Activated T-cell treated with anti-CD3 and anti-CD28 coated beads, Interleukin-2, amount 50 U/mL, for 48 hours (primary cell): Measurements from ENCODE around the gene PRKD1.

ENCODE experiments used
- DNase-seq, 2 experiments: peaks; one replicate each; pipeline ENCODE4 v3.0.0-alpha.2; 2020

PRKD1 gene

DNA sequence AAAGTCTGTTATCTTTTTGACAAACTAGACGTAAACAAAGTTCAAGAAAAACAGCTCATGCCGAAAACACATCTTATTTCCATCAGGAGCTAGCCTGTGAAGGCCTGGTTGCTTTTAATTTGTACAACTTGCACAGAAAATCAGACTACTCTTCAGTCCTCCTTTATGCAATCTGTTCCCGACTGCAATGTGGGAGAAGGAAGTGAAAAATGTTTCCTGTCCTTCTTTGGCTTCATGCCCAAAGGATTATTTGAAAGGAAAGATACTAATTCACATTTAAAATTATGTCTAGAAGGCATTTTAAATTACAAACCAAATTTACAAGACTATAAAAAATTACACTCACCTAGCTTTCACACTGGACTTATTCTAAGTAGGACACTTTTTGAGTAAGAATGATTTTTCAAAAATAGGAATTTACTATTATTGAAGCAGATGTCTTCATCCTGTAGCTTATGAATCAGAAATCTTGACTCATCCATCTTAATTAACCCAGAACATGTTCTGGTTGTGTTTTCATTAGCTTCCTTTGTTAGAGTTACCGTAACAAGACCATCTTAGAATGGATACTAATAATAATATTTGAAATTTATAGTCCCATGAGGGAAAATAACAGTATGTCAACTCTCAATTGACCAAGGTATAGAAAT, 272.6 kb downstream of the PRKD1 start:
- DNase-seq: no peak

DNA sequence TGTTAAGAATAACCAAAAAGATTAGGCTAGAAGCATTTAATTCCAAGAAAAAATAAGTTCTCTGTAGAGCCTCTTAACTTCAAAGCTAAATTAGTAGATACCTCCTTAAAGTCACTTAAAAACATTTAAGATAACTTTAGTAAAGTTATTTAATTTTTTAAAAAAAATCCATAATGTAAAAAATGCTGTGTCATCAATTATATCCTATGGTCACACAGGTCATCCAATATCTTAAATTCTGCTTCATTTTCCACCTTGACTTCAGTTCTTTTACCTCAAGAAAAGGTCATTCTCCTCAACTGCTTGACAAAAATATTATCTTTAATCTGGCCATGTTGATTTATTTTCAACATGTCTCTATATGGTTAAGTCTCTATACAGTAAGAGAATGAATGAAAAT, 274.3 kb downstream of the PRKD1 start:
- no peak for DNase-seq

DNA sequence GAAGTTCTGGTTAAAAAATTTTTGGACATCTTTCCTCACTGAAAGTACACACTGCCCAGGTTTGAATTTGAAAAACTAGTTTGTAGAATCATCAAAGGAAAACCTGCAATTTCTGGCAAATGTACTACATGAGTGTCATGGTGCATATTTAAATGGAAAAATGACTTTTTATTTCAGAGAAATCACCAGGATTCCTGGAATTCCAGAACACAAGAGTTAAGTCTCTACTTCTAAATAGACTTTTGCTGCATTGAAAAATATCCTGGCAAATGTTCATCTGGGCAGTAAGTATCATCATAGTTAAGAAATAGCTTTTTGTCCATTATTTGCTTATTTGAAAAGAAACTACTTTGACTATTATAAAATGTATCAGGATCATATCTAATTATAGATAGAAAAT, 275.1 kb downstream of the PRKD1 start:
- no peak for DNase-seq

DNA sequence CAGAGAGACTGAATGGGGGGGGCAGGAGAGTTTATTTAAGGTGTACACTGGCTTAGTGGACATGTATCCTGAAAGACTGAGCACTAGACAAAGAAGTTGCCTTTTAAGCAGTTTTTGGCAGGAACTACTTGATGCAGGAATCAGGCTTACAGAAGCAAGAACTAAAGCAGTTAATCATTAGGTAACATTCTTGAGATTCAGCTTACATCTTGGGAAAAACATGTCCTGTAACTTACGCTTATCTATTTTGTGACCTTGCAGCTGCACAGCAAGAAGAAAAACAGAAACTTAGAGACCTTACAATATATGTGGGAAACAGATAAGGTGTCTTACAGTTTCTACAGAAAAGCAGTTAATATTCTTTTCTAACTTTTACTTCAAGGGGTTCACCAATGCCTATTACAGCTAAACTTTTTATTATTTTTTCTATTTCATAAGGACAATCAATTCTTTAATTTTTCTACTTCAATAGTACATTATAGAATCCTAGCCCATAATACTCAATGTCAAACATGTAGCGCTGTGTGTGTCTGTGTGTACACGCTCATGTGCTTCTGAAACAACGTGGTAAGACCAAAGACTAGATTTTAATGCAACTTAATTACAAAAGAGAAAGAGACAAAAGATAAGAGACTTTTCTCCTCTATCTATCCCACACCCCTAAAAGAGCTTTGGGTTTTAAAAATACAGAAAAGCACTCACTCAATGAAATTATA, 276.9 kb downstream of the PRKD1 start:
- no peak for DNase-seq

DNA sequence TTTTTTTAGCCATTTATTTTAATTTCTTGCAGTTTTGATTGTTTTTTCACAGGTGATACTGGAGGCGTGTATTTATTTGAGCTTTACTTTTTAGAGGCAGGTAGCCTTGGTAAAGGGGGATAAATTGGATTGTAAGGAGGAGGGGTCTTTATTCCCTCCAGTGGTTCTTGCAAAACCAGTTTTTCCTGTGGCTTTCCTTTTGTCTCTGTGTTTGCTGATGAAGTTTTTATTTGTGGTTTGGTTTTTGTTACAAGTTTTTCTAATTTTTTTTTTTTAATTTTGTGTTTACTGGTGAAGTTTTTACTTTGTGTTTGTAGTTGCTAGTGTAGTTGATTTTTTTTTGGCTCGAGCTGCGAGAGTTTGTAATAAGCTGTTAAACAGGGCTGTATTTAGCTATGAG, 278.5 kb downstream of the PRKD1 start:
- DNase-seq: no peak

DNA sequence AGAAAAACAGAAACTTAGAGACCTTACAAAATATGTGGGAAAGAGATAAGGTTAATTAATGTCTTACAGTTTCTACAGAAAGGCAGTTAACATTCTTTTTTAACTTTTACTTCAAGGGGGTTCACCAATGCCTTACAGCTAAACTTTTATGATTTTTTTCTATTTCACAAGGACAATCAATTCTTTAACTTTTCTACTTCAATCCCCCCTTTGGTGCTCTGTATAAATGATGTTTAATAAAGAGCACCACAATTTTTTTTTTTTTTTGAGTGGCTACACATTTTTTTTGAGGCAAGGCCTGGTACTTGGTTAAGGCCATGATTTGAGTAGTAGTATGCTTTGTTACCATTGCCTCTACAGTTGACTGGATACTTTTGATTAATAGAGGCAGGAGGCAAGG, 279.6 kb downstream of the PRKD1 start:
- DNase-seq: no peak

DNA sequence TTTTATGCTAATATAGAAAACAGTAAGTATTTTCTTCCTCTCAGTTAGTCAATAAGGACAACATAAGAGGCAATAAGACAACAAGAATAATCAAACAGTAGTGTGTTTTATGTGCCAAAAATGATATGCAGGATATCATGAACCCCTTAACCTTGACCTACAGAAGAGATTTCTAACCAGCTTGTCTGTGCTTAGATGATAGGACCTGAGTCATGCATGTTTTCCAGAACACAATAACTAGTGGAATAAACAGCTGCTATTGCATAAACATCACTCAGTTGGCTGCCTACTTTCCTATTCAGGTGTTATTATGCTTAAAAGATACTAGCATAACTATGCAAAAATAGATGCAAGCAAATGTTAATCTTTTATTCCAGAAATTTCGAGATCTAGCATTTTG, 282.5 kb downstream of the PRKD1 start:
- DNase-seq: no peak

DNA sequence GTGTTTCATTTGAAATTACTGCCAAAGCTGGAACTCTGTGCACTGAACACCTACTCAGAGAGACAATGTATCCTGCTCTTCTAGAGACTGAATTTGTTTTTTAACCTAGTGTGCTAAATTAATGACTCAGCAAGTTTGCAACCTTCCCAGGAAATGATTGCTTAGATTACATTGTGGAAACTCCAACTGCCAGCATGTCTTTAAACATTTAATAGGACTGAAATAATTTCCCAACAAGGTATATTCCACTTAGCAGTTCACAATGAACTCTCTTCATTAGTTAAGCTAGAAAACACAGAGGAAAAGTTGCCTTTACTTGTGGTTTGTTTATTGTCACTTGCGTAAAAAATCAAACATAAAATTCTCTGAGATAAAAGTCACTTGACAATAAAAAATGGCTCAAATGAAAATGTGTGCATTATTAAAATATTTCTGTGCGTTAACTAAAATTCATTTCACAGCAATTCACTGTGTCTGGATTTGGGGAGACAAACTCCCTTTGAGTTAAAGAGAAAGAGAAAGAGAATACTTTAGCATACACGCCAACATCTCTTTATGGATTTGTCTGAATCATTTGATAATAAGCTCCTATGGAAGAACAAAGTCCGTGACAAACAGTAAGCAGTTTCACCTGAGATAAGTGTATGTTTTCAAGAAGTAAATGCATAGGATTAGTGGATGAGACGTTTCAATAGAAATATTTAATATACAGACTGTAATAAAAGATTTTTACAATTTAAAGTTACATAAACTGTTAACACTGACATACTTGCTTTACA, 284.0 kb downstream of the PRKD1 start:
- DNase-seq: no peak

DNA sequence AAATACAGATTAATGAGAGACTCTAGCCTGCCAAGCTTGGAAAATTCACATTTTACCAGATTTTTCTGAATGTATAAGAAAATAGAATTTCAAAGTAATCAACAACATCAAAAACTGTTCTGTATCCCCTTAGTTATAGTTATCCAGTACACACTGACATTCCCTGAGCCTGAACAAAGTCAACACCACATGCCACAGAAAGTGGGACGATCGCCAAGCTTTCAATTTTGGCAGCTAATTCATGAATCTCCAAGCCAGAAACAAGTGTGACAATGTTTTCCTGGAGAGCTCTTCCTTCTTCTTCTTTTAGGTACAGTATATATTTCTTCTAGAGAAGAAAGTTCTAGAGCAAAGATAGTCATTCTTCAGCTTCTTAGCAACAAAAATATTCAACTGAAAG, 290.2 kb downstream of the PRKD1 start:
- DNase-seq: no peak

DNA sequence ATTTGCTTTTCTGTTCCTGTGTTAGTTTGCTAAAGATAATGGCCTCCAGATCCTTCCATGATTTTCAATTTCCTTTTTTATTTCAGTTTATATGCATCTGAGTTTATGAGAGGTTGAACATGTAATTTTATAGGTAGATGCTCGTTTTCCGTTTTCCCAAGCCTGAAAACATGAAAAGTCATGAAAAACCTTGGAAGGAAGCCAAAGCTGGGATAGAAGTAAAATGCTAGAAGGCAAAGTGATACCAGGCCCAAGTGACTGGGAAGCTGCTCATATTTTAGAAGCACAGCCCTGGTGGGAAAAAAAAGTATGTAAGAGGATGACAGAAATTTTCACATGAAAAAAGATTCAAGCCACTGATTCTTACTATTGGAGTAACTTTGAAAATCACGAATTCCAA, 290.8 kb downstream of the PRKD1 start:
- no peak for DNase-seq

DNA sequence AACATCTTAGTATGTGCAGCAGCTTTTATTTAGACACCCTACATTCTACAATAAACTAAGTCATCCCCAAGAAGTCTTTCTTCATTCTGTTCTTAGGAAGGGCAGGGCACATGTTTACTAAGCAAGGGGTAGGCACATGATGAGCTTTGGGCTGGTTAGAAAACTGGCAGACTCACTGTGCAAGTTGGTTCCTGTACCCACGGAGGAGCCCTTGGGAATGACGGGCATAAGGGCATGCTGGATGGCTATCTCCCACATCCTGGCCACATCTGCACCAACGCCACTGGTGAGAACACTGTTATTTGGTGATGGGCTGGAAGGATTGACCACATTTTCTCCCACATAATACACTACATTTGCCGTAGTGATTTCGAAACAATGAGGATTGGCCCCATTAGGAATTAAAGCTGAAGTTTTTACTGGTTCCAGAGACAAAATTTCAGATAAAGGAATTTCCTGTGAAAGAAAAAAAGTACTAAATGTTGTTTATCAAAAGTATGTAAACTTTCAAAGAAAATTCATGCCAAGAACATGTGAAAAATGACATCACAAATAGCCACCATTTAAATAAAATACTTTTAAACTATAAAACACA, 297.0 kb downstream of the PRKD1 start:
- DNase-seq: no peak

DNA sequence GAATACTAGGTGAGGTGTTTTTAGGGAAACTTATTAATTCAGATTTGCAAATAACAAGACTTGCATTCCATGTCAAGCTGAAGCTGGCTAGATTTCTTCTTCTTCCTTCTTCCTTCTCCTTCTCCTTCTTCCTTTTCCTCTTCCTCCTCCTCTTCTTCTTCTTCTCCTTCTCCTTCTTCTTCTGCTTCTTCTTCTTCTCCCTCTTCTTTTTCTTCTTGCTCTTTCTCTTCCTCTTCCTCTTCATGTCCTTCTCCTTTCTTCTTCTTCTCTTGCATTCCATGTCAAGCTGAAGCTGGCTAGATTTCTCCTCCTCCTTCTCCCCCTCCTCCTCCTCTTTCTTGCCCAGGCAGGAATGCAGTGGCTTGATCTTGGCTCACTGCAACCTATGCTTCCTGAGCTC, 297.8 kb downstream of the PRKD1 start:
- no peak for DNase-seq

DNA sequence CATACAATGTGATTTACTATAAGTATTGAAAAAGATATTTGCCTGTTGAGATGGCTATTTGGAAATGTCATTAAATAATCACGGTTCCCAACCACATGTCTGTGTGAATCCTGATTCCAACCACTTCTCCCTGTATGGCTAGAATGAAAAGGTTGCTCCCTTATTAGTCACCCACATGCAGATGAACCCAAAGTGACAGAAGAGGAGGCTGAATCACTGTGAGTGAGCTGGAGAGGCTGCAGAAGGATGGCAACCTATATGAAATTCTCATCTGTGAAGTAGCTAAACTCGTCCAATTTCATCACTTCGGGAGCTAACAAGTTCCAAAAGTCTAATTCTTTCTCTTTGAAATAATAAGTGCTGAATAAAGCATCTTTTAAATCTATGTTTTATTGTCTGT, 300.5 kb downstream of the PRKD1 start:
- DNase-seq: no peak

DNA sequence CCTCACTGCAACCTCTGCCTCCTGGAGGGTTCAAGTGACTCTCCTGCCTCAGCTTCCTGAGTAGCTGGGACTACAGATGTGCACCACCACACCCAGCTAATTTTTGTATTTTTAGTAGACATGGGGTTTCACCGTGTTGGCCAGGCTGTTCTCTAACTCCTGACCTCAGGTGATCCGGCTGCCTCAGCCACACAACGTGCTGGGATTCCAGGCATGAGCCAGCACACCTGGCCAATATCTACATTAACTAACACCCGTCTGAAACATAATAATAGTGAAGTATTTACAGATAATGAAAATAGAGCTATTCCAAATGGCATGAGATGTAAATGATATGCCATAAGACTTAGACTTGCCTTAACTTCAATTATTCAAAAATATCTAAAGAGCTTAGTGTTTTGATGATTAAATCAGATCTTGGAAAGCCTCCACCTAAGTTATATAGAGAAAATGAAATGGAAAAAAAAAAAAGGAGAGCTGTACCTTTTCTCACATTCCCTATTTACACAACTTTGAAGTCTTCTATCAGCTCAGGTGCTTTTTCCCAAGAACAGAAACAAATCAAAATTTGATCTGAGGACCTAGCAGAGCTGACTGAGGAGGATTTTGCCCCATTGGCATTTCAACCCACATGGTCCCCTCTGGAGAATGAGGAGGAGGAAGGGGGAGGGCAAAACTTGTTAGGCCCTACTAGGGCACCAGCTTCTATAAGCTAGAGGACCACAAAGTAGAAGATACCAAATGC, 309.2 kb downstream of the PRKD1 start:
- no peak for DNase-seq

DNA sequence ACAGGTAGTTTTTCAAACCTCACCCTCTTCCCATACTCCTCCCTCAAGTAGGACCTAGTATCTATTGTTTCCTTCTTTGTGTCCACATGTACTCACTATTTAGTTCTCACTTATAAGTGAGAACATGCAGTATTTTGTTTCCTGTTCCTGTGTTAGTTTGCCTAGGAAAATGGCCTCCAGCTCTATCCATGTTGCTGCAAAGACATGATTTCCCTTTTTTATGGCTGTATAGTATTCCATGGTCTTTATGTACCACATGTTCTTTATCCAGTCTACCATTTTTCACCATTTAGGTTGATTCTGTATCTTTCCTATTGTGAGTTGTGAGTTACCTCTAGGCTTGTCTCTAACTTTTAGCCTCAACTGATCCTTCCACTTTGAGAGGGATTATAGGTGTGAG, 310.7 kb downstream of the PRKD1 start:
- DNase-seq: no peak

DNA sequence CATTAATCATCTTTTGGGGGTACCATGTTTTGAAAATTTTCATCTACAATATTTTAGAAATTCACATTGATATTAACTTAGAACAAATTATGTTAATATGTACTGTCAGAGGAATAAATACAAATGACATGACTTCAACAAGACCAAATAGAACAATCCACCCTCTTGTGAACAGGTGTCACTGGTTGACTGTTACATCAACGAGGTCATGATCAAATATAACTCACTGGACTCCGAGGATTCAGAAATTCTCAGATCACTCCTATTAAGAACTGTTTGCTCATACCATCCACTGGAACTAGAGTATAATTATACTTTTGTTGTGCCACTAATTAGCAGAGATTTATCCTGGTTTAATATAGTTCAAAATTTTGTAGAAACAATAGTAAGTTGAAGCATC, 318.8 kb downstream of the PRKD1 start:
- no peak for DNase-seq

DNA sequence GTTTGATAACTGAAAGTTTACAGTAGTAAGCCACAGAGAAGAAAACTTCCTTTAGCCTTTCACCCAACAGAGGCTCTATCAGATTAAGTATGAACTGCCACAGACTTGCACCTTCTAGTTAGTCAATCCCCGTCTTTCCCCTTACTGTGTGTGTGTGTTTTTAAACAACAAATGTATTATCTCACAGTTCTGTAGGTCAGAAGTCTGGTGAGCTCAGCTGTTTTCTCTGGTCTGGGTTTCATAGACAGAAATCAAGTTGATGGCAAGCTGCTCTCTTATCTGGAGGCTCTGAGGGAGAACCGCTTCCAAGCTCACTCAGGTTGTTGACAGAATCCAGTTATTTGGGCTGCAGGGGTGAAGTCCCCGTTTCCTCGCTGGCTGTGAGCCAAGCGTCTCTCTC, 320.5 kb downstream of the PRKD1 start:
- no peak for DNase-seq

DNA sequence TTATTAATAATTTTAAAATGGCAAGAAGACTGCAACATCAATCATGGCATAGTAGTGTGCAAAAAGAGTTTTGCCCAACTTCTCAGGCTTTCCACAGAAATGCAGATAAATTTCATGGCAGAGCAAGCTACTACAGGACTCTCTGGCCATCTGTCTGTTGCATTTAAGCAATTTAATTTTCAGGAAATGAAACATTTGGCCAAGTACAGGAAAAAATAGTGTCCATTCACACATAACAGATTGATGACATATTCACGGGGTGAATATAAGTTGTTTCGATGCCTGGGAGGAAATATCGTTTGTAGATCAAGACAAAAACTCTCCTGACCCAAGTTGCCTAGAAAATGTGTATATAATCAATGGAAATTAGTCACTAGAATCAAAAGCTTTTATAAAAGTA, 324.0 kb downstream of the PRKD1 start:
- DNase-seq: no peak

DNA sequence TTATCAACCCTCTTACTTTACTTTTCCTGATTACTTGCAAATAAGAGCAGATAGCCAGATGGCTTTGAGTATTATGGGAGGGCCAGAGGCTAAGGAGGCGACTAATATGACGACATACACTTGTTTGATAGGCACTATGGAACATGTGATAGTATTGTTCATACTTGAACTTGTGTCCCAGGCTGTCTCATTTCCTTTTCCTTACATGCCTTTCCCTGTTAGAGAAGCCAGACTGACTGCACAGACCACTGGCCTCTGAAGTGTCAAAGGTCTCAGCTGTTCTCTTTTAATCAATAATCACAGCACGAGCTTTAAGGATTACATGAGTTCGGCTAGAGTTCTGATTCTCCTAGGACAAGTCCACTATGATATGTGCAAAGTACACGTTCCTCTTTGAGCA, 326.0 kb downstream of the PRKD1 start:
- DNase-seq: no peak

DNA sequence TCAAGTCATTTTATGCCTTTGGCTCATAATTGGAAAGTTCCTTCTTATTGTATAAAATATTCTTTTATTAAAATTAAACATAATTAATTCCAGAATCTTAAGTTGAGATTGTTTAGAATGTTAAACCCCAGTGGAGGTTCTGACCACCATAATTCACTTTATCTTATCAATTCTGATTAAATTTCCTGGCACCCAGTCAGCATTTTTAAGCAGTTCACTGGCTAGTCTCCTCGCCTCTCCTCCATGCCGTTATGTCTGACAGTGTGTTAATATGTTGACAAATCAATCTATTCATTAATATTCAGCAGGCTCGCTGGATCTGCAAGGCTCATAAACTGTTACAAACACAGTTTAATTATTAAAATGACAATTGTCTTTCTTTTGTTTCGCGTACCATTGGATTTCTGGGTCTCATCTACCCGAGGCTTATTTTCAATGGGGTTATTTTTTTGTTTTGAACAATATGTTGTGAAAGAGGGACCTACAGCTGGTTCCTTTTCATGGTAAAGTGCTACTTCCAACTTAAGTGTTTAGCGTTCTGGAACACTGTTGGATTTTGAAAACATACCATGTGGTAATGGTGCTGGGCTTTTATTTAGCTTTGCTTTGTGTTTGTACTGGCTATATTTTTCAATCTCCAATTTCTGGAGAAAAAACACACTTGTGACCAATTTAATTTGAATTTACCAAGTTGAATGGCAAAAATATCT, 339.7 kb downstream of the PRKD1 start:
- no peak for DNase-seq

DNA sequence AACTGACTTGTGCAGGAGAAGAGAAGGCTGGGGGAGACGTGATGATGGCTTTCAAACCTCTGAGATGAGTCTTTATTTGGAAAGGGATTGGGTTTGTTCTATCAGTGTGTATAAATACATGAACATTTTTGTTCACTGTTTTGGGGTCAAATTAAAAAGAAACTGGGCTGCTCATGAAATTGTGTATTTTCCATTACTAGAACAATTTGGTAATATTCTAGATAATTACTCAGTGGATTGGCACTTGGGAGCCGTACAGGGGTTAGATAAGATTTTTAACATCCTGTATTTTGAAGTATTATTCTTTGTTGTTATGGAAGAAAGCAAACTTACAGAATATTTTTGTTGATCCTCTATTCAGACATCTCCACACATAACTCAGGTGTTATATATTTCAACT, 340.6 kb downstream of the PRKD1 start:
- no peak for DNase-seq

DNA sequence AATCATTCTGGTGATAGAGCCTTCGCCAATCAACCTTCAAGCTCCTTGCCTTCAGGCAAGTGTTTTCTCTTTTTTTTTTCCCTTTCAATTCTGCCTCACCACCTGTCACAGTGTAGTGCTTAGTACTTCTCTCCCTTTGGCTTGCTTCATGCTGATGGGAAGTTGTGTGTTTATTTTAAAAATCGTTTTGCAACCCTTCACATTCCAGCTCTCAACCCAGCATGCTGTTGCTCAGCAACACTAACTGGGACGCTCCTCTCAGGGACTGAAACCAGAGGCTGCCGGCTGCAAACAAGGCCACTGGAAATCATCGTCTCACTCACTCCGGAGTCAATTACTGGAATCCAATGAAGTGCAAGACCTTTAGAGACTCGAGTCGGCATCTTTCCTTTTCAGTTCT, 342.7 kb downstream of the PRKD1 start:
- no peak for DNase-seq
